Ascending aorta (tissue), 2 donors: ENCODE results near the gene LRRC32. TPM values are rescaled to one million over a fixed set of nuclear protein-coding genes. Genes with fewer than 3 reads are reported as not detected.

Experiments used
- DNase-seq, 2 donors: peaks; one replicate each; pipeline ENCODE4 v3.0.0-alpha.2; 2019; ENCODE audit warnings: low spot score in 2 of 2
- H3K27ac ChIP-seq, 2 donors: fragments of 200-600 bp; sonication (generic); one replicate each; pipeline ENCODE4 v1.5.1; 2016 to 2017; ENCODE audit warnings: mild to moderate bottlenecking in 1 of 2
- H3K27me3 ChIP-seq: fragments of 200-600 bp; sonication (generic); one replicate; pipeline ENCODE4 v1.5.1; 2017
- H3K36me3 ChIP-seq, 2 donors: fragments of 200-600 bp; sonication (generic); one replicate each; pipeline ENCODE4 v1.5.1; 2016
- H3K4me1 ChIP-seq, 2 donors: fragments of 200-600 bp; sonication (generic); one replicate each; pipeline ENCODE4 v1.5.1; 2016 to 2017; ENCODE audit warnings: mild to moderate bottlenecking in 1 of 2
- H3K4me3 ChIP-seq, 2 donors: fragments of 200-600 bp; sonication (generic); one replicate each; pipeline ENCODE4 v1.5.1; 2016 to 2017; ENCODE audit warnings: mild to moderate bottlenecking in 1 of 2
- H3K9me3 ChIP-seq, 2 donors: fragments of 200-600 bp; sonication (generic); one replicate each; pipeline ENCODE4 v1.5.1; 2016
- CTCF ChIP-seq, 3 experiments: fragments of 200-600 bp in 2 of 3; fragments of 450-650 bp in 1 of 3; sonication (generic) in 2 of 3; IDR thresholded peaks; one replicate each; pipeline ENCODE4 v1.5.1; 2016 to 2019; ENCODE audit warnings: antibody characterized with exemption in 3 of 3, mild to moderate bottlenecking in 1 of 3, moderate library complexity in 1 of 3
- intact Hi-C: fragments of 100-400 bp; cut with DNase I; formaldehyde crosslinking; loops from one replicate; pipeline ENCODE4 v1.15.1; 2023
- total RNA-seq: library from RNA; depleted of rRNA; stranded (reverse); fragments of >200 nt; gene quantifications from one replicate; pipeline ENCODE4 v1.1.0, GENCODE V29; 2016

LRRC32 gene
- total RNA-seq, 1 donor from 2014 or later = 280 TPM

- no peak for DNase-seq
- no peaks in the 10 kb centered on the region for H3K4me1 ChIP-seq
- no peaks in the 10 kb centered on the region for H3K36me3 ChIP-seq
- no peaks in the 10 kb centered on the region for H3K27me3 ChIP-seq
- H3K9me3 ChIP-seq = no peaks in the 10 kb centered on the region
- no peak for TF ChIP-seq CTCF (IDR thresholded peaks at IDR 0.05)
- intact Hi-C loops = no loop called here
- no peak overlapping the region for H3K4me3 ChIP-seq
- H3K27ac ChIP-seq = no peak overlapping the region
Observed at GRCh38 chr11:76693806-76694205, 23.3 kb upstream of the LRRC32 start.

- DNase-seq = no peak
- intact Hi-C loops = no loop called here
- H3K9me3 ChIP-seq = no peaks in the 10 kb centered on the region
- H3K4me1 ChIP-seq = no peaks in the 10 kb centered on the region
- H3K27me3 ChIP-seq = no peaks in the 10 kb centered on the region
- no peak overlapping the region for H3K4me3 ChIP-seq
- H3K27ac ChIP-seq = no peak overlapping the region
- no peak for TF ChIP-seq CTCF (IDR thresholded peaks at IDR 0.05)
- H3K36me3 ChIP-seq = no peaks in the 10 kb centered on the region
Observed at GRCh38 chr11:76692956-76693355, 22.4 kb upstream of the LRRC32 start.

GRCh38 chr11:76691655-76692054 lies 21.1 kb upstream of the LRRC32 start:
- Histone ChIP-seq H3K27ac (no peak overlapping the region), H3K4me3 (no peak overlapping the region), H3K27me3 (no peaks in the 10 kb centered on the region), H3K9me3 (no peaks in the 10 kb centered on the region), H3K4me1 (no peaks in the 10 kb centered on the region), H3K36me3 (no peaks in the 10 kb centered on the region)
- intact Hi-C loops = no loop called here
- TF ChIP-seq CTCF (IDR thresholded peaks at IDR 0.05) = no peak
- no peak for DNase-seq

GRCh38 chr11:76690736-76691135 lies 20.2 kb upstream of the LRRC32 start:
- intact Hi-C loops = no loop called here
- H3K4me3 ChIP-seq = no peak overlapping the region
- H3K9me3 ChIP-seq = no peaks in the 10 kb centered on the region
- H3K27me3 ChIP-seq = no peaks in the 10 kb centered on the region
- no peaks in the 10 kb centered on the region for H3K36me3 ChIP-seq
- no peak for DNase-seq
- H3K4me1 ChIP-seq = no peaks in the 10 kb centered on the region
- H3K27ac ChIP-seq = no peak overlapping the region
- no peak for TF ChIP-seq CTCF (IDR thresholded peaks at IDR 0.05)

- Histone ChIP-seq H3K36me3 (no peaks in the 10 kb centered on the region), H3K27ac (no peak overlapping the region), H3K9me3 (no peaks in the 10 kb centered on the region), H3K4me1 (no peaks in the 10 kb centered on the region), H3K4me3 (no peak overlapping the region), H3K27me3 (no peaks in the 10 kb centered on the region)
- no peak for DNase-seq
- intact Hi-C loops = no loop called here
- TF ChIP-seq CTCF (IDR thresholded peaks at IDR 0.05) = no peak
Observed at GRCh38 chr11:76689313-76690260, 19.0 kb upstream of the LRRC32 start.
